Progenitor cell of endocrine pancreas (in vitro differentiated cells): ENCODE data around the gene SOX8. TPM values are rescaled to one million over a fixed set of nuclear protein-coding genes. Genes with fewer than 3 reads are reported as not detected.

Experiments
- DNase-seq: peaks from one replicate; pipeline ENCODE4 v3.0.0; 2021; ENCODE audit warnings: low spot score; ENCODE audit not compliant: unreplicated experiment
- H3K27ac Mint-ChIP-seq: 2 replicates; pipeline ENCODE4 v1.8.0; 2021; ENCODE audit warnings: mild to moderate bottlenecking, moderate library complexity, mixed read lengths
- H3K27me3 Mint-ChIP-seq: 2 replicates; pipeline ENCODE4 v1.8.0; 2021; ENCODE audit warnings: mixed read lengths
- H3K36me3 Mint-ChIP-seq: 2 replicates; pipeline ENCODE4 v1.8.0; 2022; ENCODE audit warnings: mixed read lengths; ENCODE audit not compliant: insufficient read depth
- H3K4me1 Mint-ChIP-seq: 2 replicates; pipeline ENCODE4 v1.8.0; 2021; ENCODE audit warnings: low read depth, mixed read lengths
- H3K4me3 Mint-ChIP-seq: 2 replicates; pipeline ENCODE4 v1.8.0; 2021; ENCODE audit warnings: low read depth, mild to moderate bottlenecking, moderate library complexity, mixed read lengths
- H3K9me3 Mint-ChIP-seq: 2 replicates; pipeline ENCODE4 v1.8.0; 2021; ENCODE audit warnings: low read depth, mixed read lengths
- CTCF ChIP-seq: fragments of 200-600 bp; sonication (generic); IDR thresholded peaks from one replicate; pipeline ENCODE4 v1.5.0; 2021; ENCODE audit warnings: antibody characterized with exemption, mild to moderate bottlenecking; ENCODE audit not compliant: unreplicated experiment
- total RNA-seq: library from RNA; stranded (reverse); gene quantifications from 2 replicates; pipeline ENCODE4 v1.2.1, GENCODE V29; 2021

Gene SOX8
- total RNA-seq, 1 donor from 2014 or later, result 6.7 TPM

GRCh38 chr16:1013593-1013900 lies 32.0 kb downstream of the SOX8 start:
- DNase-seq, result no peak
- no peak overlapping the region for H3K4me3 Mint-ChIP-seq
- H3K27me3 Mint-ChIP-seq, result peaks cover 19% of the 10 kb centered on the region
- H3K27ac Mint-ChIP-seq, result no peak overlapping the region
- TF ChIP-seq CTCF, result no peak
- H3K36me3 Mint-ChIP-seq, result no peaks in the 10 kb centered on the region
- H3K4me1 Mint-ChIP-seq, result no peaks in the 10 kb centered on the region
- no peaks in the 10 kb centered on the region for H3K9me3 Mint-ChIP-seq

- Mint-ChIP-seq H3K9me3 (no peaks in the 10 kb centered on the region), H3K4me3 (no peak overlapping the region), H3K4me1 (peaks cover 2% of the 10 kb centered on the region), H3K27ac (no peak overlapping the region), H3K27me3 (peaks cover 23% of the 10 kb centered on the region), H3K36me3 (no peaks in the 10 kb centered on the region)
- no peak for DNase-seq
- TF ChIP-seq CTCF, result no peak
These were observed 32.7 kb downstream of the SOX8 start for GRCh38 chr16:1014221-1014620.

- no peaks in the 10 kb centered on the region for H3K36me3 Mint-ChIP-seq
- no peak overlapping the region for H3K4me3 Mint-ChIP-seq
- H3K4me1 Mint-ChIP-seq, result peaks cover 2% of the 10 kb centered on the region
- peaks cover 27% of the 10 kb centered on the region for H3K27me3 Mint-ChIP-seq
- no peak for TF ChIP-seq CTCF
- no peak for DNase-seq
- no peaks in the 10 kb centered on the region for H3K9me3 Mint-ChIP-seq
- H3K27ac Mint-ChIP-seq, result no peak overlapping the region
These were observed 33.4 kb downstream of the SOX8 start for GRCh38 chr16:1014771-1015495.

GRCh38 chr16:1018447-1019198 lies 37.1 kb downstream of the SOX8 start:
- H3K9me3 Mint-ChIP-seq, result no peaks in the 10 kb centered on the region
- H3K27ac Mint-ChIP-seq, result peak overlapping the region; percentile 69
- peaks cover 21% of the 10 kb centered on the region for H3K27me3 Mint-ChIP-seq
- H3K36me3 Mint-ChIP-seq, result no peaks in the 10 kb centered on the region
- no peak for DNase-seq
- no peak for TF ChIP-seq CTCF
- peaks cover 2% of the 10 kb centered on the region for H3K4me1 Mint-ChIP-seq
- no peak overlapping the region for H3K4me3 Mint-ChIP-seq

- H3K27ac Mint-ChIP-seq, result no peak overlapping the region
- TF ChIP-seq CTCF, result no peak
- peaks cover 2% of the 10 kb centered on the region for H3K4me1 Mint-ChIP-seq
- peaks cover 21% of the 10 kb centered on the region for H3K27me3 Mint-ChIP-seq
- H3K4me3 Mint-ChIP-seq, result no peak overlapping the region
- H3K9me3 Mint-ChIP-seq, result no peaks in the 10 kb centered on the region
- DNase-seq, result no peak
- no peaks in the 10 kb centered on the region for H3K36me3 Mint-ChIP-seq
These were observed 37.9 kb downstream of the SOX8 start for GRCh38 chr16:1019231-1020090.
